ENCODE data around the gene GABRD.

GABRD gene

DNA sequence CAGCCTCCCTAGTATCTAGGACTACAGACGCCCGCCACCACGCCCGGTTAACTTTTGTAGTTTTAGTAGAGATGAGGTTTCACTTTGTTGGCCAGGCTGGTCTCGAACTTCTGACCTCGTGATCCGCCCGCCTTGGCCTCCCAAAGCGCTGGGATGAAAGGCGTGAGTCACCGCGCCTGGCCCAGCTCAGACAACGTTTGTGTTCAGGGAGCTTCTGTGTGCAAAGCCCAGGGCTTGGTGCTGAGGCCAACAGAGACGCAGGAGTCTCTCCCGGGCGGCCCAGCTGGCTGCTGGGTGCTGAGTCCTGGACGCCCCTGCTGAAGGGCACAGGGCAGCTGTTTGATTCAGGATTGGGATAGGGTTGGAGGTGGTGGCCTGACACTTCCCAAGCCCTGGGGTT, 34.1 kb downstream of the GABRD start:
- Histone ChIP-seq H3K9me3 (ENCODE audit: control insufficient read depth in 2 of 2, low read length in 2 of 2) (no peaks in the 10 kb centered on the region), H3K27ac (ENCODE audit: low read depth in 2 of 2, low read length in 2 of 2) (no peak overlapping the region), H3K27me3 (ENCODE audit: control insufficient read depth in 2 of 2, insufficient read depth in 2 of 2, low read length in 2 of 2) (no peaks in the 10 kb centered on the region), H3K4me1 (ENCODE audit: control insufficient read depth in 2 of 2, insufficient read depth in 2 of 2, low read length in 2 of 2) (peaks cover 13 to 15% of the 10 kb centered on the region in 2 donors), H3K9ac (ENCODE audit: low read depth in 1 of 2, low read length in 2 of 2) (no peak overlapping the region), H3K36me3 (ENCODE audit: control insufficient read depth in 2 of 2, insufficient read depth in 2 of 2, low read length in 2 of 2) (peaks cover 5 to 10% of the 10 kb centered on the region in 2 donors), H3K4me3 (ENCODE audit: low read length in 2 of 2) (no peak overlapping the region)

DNA sequence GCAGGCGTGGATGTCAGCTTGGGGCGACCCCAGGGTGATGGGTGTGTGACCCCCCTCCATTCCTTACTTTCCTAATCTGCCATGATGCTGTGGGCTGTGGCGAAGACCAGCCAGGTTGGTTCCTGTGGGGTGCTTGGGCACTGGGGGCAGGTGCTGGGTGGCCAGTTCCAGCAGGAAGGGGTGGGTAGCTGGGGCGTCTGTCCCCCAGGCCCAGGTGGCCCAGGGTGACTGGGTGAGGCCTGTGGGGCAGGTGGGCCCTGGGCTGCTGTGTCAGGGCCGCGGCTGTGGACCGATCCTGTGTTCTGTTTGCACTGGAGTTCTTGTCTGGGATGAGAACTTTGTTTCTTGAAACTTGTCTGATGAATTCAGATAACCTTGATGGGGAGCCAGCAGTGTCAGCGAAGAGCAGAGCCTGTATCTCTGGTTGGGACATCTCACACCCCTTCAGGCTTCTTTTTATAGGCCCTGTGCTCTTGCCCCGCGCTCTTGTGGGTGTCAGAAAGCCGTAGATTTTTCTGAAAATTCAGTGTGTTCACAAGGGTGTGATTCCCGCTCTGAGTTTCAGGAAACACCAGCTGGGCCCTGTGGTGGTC, 34.7 kb downstream of the GABRD start:
- Histone ChIP-seq H3K36me3 (ENCODE audit: control insufficient read depth in 2 of 2, insufficient read depth in 2 of 2, low read length in 2 of 2) (peaks cover 5 to 10% of the 10 kb centered on the region in 2 donors), H3K9me3 (ENCODE audit: control insufficient read depth in 2 of 2, low read length in 2 of 2) (no peaks in the 10 kb centered on the region), H3K4me3 (ENCODE audit: low read length in 2 of 2) (no peak overlapping the region), H3K4me1 (ENCODE audit: control insufficient read depth in 2 of 2, insufficient read depth in 2 of 2, low read length in 2 of 2) (peaks cover 8 to 9% of the 10 kb centered on the region in 2 donors), H3K27ac (ENCODE audit: low read depth in 2 of 2, low read length in 2 of 2) (no peak overlapping the region), H3K27me3 (ENCODE audit: control insufficient read depth in 2 of 2, insufficient read depth in 2 of 2, low read length in 2 of 2) (no peaks in the 10 kb centered on the region), H3K9ac (ENCODE audit: low read depth in 1 of 2, low read length in 2 of 2) (no peak overlapping the region)

- Histone ChIP-seq H3K9ac (ENCODE audit: low read depth in 1 of 2, low read length in 2 of 2) (no peak overlapping the region), H3K36me3 (ENCODE audit: control insufficient read depth in 2 of 2, insufficient read depth in 2 of 2, low read length in 2 of 2) (peaks cover 9 to 14% of the 10 kb centered on the region in 2 donors), H3K27ac (ENCODE audit: low read depth in 2 of 2, low read length in 2 of 2) (no peak overlapping the region), H3K4me3 (ENCODE audit: low read length in 2 of 2) (no peak overlapping the region), H3K27me3 (ENCODE audit: control insufficient read depth in 2 of 2, insufficient read depth in 2 of 2, low read length in 2 of 2) (no peaks in the 10 kb centered on the region), H3K4me1 (ENCODE audit: control insufficient read depth in 2 of 2, insufficient read depth in 2 of 2, low read length in 2 of 2) (peaks cover 2 to 3% of the 10 kb centered on the region in 2 donors), H3K9me3 (ENCODE audit: control insufficient read depth in 2 of 2, low read length in 2 of 2) (no peaks in the 10 kb centered on the region)
Measured at GRCh38 chr1:2054560-2054959, 35.4 kb downstream of the GABRD start.

- H3K4me3 ChIP-seq (ENCODE audit: low read length in 2 of 2) = no peak overlapping the region
- no peak overlapping the region for H3K9ac ChIP-seq (ENCODE audit: low read depth in 1 of 2, low read length in 2 of 2)
- H3K36me3 ChIP-seq (ENCODE audit: control insufficient read depth in 2 of 2, insufficient read depth in 2 of 2, low read length in 2 of 2) = peaks cover 19 to 23% of the 10 kb centered on the region in 2 donors
- no peaks in the 10 kb centered on the region for H3K27me3 ChIP-seq (ENCODE audit: control insufficient read depth in 2 of 2, insufficient read depth in 2 of 2, low read length in 2 of 2)
- no peaks in the 10 kb centered on the region for H3K9me3 ChIP-seq (ENCODE audit: control insufficient read depth in 2 of 2, low read length in 2 of 2)
- H3K27ac ChIP-seq (ENCODE audit: low read depth in 2 of 2, low read length in 2 of 2) = no peak overlapping the region
- peaks cover 0 to 2% of the 10 kb centered on the region in 2 donors for H3K4me1 ChIP-seq (ENCODE audit: control insufficient read depth in 2 of 2, insufficient read depth in 2 of 2, low read length in 2 of 2)
Measured at GRCh38 chr1:2055911-2056575, 36.9 kb downstream of the GABRD start.

GRCh38 chr1:2056955-2057590, 37.9 kb downstream of the GABRD start:
- Histone ChIP-seq H3K4me3 (ENCODE audit: low read length in 2 of 2) (no peak overlapping the region), H3K4me1 (ENCODE audit: control insufficient read depth in 2 of 2, insufficient read depth in 2 of 2, low read length in 2 of 2) (no peaks in the 10 kb centered on the region), H3K27ac (ENCODE audit: low read depth in 2 of 2, low read length in 2 of 2) (no peak overlapping the region), H3K27me3 (ENCODE audit: control insufficient read depth in 2 of 2, insufficient read depth in 2 of 2, low read length in 2 of 2) (no peaks in the 10 kb centered on the region), H3K9ac (ENCODE audit: low read depth in 1 of 2, low read length in 2 of 2) (no peak overlapping the region), H3K9me3 (ENCODE audit: control insufficient read depth in 2 of 2, low read length in 2 of 2) (no peaks in the 10 kb centered on the region), H3K36me3 (ENCODE audit: control insufficient read depth in 2 of 2, insufficient read depth in 2 of 2, low read length in 2 of 2) (peaks cover 21 to 23% of the 10 kb centered on the region in 2 donors)

GRCh38 chr1:2059290-2059953, 40.3 kb downstream of the GABRD start:
- H3K4me1 ChIP-seq (ENCODE audit: control insufficient read depth in 2 of 2, insufficient read depth in 2 of 2, low read length in 2 of 2) = no peaks in the 10 kb centered on the region
- no peak overlapping the region for H3K27ac ChIP-seq (ENCODE audit: low read depth in 2 of 2, low read length in 2 of 2)
- no peak overlapping the region for H3K4me3 ChIP-seq (ENCODE audit: low read length in 2 of 2)
- H3K36me3 ChIP-seq (ENCODE audit: control insufficient read depth in 2 of 2, insufficient read depth in 2 of 2, low read length in 2 of 2) = peaks cover 21 to 25% of the 10 kb centered on the region in 2 donors
- no peaks in the 10 kb centered on the region for H3K27me3 ChIP-seq (ENCODE audit: control insufficient read depth in 2 of 2, insufficient read depth in 2 of 2, low read length in 2 of 2)
- no peaks in the 10 kb centered on the region for H3K9me3 ChIP-seq (ENCODE audit: control insufficient read depth in 2 of 2, low read length in 2 of 2)
- H3K9ac ChIP-seq (ENCODE audit: low read depth in 1 of 2, low read length in 2 of 2) = no peak overlapping the region

GRCh38 chr1:2060072-2060471, 40.9 kb downstream of the GABRD start:
- H3K4me1 ChIP-seq (ENCODE audit: control insufficient read depth in 2 of 2, insufficient read depth in 2 of 2, low read length in 2 of 2) = no peaks in the 10 kb centered on the region
- H3K27ac ChIP-seq (ENCODE audit: low read depth in 2 of 2, low read length in 2 of 2) = no peak overlapping the region
- H3K9ac ChIP-seq (ENCODE audit: low read depth in 1 of 2, low read length in 2 of 2) = no peak overlapping the region
- no peak overlapping the region for H3K4me3 ChIP-seq (ENCODE audit: low read length in 2 of 2)
- H3K27me3 ChIP-seq (ENCODE audit: control insufficient read depth in 2 of 2, insufficient read depth in 2 of 2, low read length in 2 of 2) = no peaks in the 10 kb centered on the region
- peaks cover 21 to 25% of the 10 kb centered on the region in 2 donors for H3K36me3 ChIP-seq (ENCODE audit: control insufficient read depth in 2 of 2, insufficient read depth in 2 of 2, low read length in 2 of 2)
- H3K9me3 ChIP-seq (ENCODE audit: control insufficient read depth in 2 of 2, low read length in 2 of 2) = no peaks in the 10 kb centered on the region

DNA sequence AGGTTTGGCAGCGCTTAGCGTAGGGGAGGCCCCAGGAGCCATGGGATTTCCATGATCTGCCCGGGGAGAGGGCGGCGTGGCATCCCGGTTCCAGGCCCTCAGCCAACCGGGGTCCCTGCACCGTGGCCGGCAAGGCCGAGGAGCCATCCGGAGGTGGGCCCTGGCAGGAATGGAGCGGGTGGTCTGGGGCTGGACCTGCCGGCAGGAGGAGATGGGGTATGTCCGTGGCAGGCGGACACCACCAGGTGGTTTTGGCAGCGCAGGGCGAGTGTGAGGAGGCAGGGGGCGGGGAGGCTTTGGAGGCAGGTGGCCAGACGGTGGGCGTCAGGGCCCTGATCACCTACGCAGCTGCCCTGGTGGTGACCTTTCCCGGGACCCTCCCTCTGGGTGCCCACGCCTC, 41.4 kb downstream of the GABRD start:
- H3K9ac ChIP-seq (ENCODE audit: low read depth in 1 of 2, low read length in 2 of 2) = no peak overlapping the region
- H3K4me1 ChIP-seq (ENCODE audit: control insufficient read depth in 2 of 2, insufficient read depth in 2 of 2, low read length in 2 of 2) = no peaks in the 10 kb centered on the region
- no peaks in the 10 kb centered on the region for H3K27me3 ChIP-seq (ENCODE audit: control insufficient read depth in 2 of 2, insufficient read depth in 2 of 2, low read length in 2 of 2)
- H3K9me3 ChIP-seq (ENCODE audit: control insufficient read depth in 2 of 2, low read length in 2 of 2) = no peaks in the 10 kb centered on the region
- H3K4me3 ChIP-seq (ENCODE audit: low read length in 2 of 2) = no peak overlapping the region
- H3K27ac ChIP-seq (ENCODE audit: low read depth in 2 of 2, low read length in 2 of 2) = no peak overlapping the region
- H3K36me3 ChIP-seq (ENCODE audit: control insufficient read depth in 2 of 2, insufficient read depth in 2 of 2, low read length in 2 of 2) = peaks cover 18 to 22% of the 10 kb centered on the region in 2 donors

GRCh38 chr1:2061065-2061778, 42.1 kb downstream of the GABRD start:
- Histone ChIP-seq H3K9me3 (ENCODE audit: control insufficient read depth in 2 of 2, low read length in 2 of 2) (no peaks in the 10 kb centered on the region), H3K4me3 (ENCODE audit: low read length in 2 of 2) (no peak overlapping the region), H3K27me3 (ENCODE audit: control insufficient read depth in 2 of 2, insufficient read depth in 2 of 2, low read length in 2 of 2) (no peaks in the 10 kb centered on the region), H3K9ac (ENCODE audit: low read depth in 1 of 2, low read length in 2 of 2) (no peak overlapping the region), H3K27ac (ENCODE audit: low read depth in 2 of 2, low read length in 2 of 2) (no peak overlapping the region), H3K4me1 (ENCODE audit: control insufficient read depth in 2 of 2, insufficient read depth in 2 of 2, low read length in 2 of 2) (no peaks in the 10 kb centered on the region), H3K36me3 (ENCODE audit: control insufficient read depth in 2 of 2, insufficient read depth in 2 of 2, low read length in 2 of 2) (peaks cover 16 to 20% of the 10 kb centered on the region in 2 donors)

Data from mucosa of rectum (tissue), 2 donors.